ENCODE measurements around the gene MIOX. TPM values are rescaled to one million over a fixed set of nuclear protein-coding genes. Genes with fewer than 3 reads are reported as not detected.

Gene MIOX
- total and polyA plus RNA-seq, 2 of the 13 experiments (the other 11 are each of a cell fraction or from before 2014, with no cell fraction given) = 1.5 to 2.9 TPM

GRCh38 chr22:50465066-50465930 is 21.4 kb upstream of the MIOX start:
- WGBS (ENCODE audit: low lambda C conversion rate) = 98% methylated on average over 23 of the region's 30 CpGs
- Histone ChIP-seq H3K27me3 (ENCODE audit: control insufficient read depth in 1 of 2, insufficient read depth in 2 of 2, low read length in 2 of 2) (no peaks in the 10 kb centered on the region), H3K4me2 (ENCODE audit: low read depth, low read length) (no peak overlapping the region), H3K79me2 (ENCODE audit: insufficient read depth, low read length) (peaks cover 11% of the 10 kb centered on the region), H3K4me1 (ENCODE audit: insufficient read depth, low read length) (0 out of 2 replicates have a peak, but pooled peaks cover 5% of the 10 kb centered on the region), H3K4me3 (replicated peaks in 1 of 3; ENCODE audit: insufficient read depth in 1 of 3, low read depth in 2 of 3, low read length in 3 of 3) (no peak overlapping the region), H3K36me3 (replicated peaks in 1 of 2; ENCODE audit: control insufficient read depth in 1 of 2, insufficient read depth in 2 of 2, low read length in 2 of 2) (peaks cover 31 to 59% of the 10 kb centered on the region in 2 experiments; a peak in 4 of 5 replicates), H3K27ac (ENCODE audit: extremely low read length, insufficient read depth, low read length) (no peak overlapping the region), H2AFZ (ENCODE audit: low read length) (no peak overlapping the region), H4K20me1 (ENCODE audit: insufficient read depth, low read length) (peaks cover 3% of the 10 kb centered on the region; the same call in 1 of the 2 replicates), H3K9ac (ENCODE audit: insufficient read depth, low read depth, low read length) (no peak overlapping the region), H3K9me3 (ENCODE audit: low read length) (no peaks in the 10 kb centered on the region)
- intact Hi-C loops (cut with micrococcal nuclease; ENCODE audit: unreplicated experiment) (no loop called here), in situ Hi-C loops (cut with HindIII; ENCODE audit: extremely low pct_ligation_motif_present, low pct_unique_long_range_greater_than_20kb) (no loop called here)
- TF ChIP-seq SOX5 (CRISPR knock-in tag; IDR thresholded peaks at IDR 0.05; ENCODE audit: borderline replicate concordance) (no peak), RBFOX2 (IDR thresholded peaks at IDR 0.05; ENCODE audit: low read depth, low read length) (peak; percentile 36; the same call in 1 of the 2 replicates)
- FAIRE-seq (no peak), ATAC-seq (no peak), DNase-seq (ENCODE audit: low spot score) (no peak)
- no TSS peak for BruUV-seq (replicated peaks)
- ChIA-PET POLR2A (no interaction called here), CTCF (ENCODE audit: low intra/inter-chr PET ratio, low total read pairs) (no interaction called here)

- Histone ChIP-seq H3K79me2 (ENCODE audit: insufficient read depth, low read length) (peaks cover 30% of the 10 kb centered on the region), H3K4me3 (replicated peaks in 1 of 3; ENCODE audit: insufficient read depth in 1 of 3, low read depth in 2 of 3, low read length in 3 of 3) (no peak overlapping the region), H3K36me3 (replicated peaks in 1 of 2; ENCODE audit: control insufficient read depth in 1 of 2, insufficient read depth in 2 of 2, low read length in 2 of 2) (peaks cover 21 to 42% of the 10 kb centered on the region in 2 experiments; a peak in 4 of 5 replicates), H3K9me3 (ENCODE audit: low read length) (no peaks in the 10 kb centered on the region), H3K4me2 (ENCODE audit: low read depth, low read length) (no peak overlapping the region), H3K27ac (ENCODE audit: extremely low read length, insufficient read depth, low read length) (no peak overlapping the region), H3K9ac (ENCODE audit: insufficient read depth, low read depth, low read length) (no peak overlapping the region), H2AFZ (ENCODE audit: low read length) (no peak overlapping the region), H4K20me1 (ENCODE audit: insufficient read depth, low read length) (peaks cover 18% of the 10 kb centered on the region; the same call in 1 of the 2 replicates), H3K4me1 (ENCODE audit: insufficient read depth, low read length) (peaks cover 25% of the 10 kb centered on the region), H3K27me3 (ENCODE audit: control insufficient read depth in 1 of 2, insufficient read depth in 2 of 2, low read length in 2 of 2) (no peaks in the 10 kb centered on the region)
- CTCF ChIA-PET (ENCODE audit: low intra/inter-chr PET ratio, low total read pairs) = no interaction called here
- in situ Hi-C loops (cut with HindIII; ENCODE audit: extremely low pct_ligation_motif_present, low pct_unique_long_range_greater_than_20kb) (no loop called here), intact Hi-C loops (cut with micrococcal nuclease; ENCODE audit: unreplicated experiment) (no loop called here)
- no peak for DNase-seq (ENCODE audit: low spot score)
- FAIRE-seq = no peak
- TF ChIP-seq ZNF597 (CRISPR knock-in tag; IDR thresholded peaks at IDR 0.05) (no peak), RBFOX2 (IDR thresholded peaks at IDR 0.05; ENCODE audit: low read depth, low read length) (0 out of 2 replicates have a peak, but pooled peaks have one; percentile 20)
- no peak for ATAC-seq
- POLR2A ChIA-PET = no interaction called here
- 98% methylated on average over 24 of the region's 24 CpGs for whole genome bisulfite sequencing (ENCODE audit: low lambda C conversion rate)
- BruUV-seq (replicated peaks) = no TSS peak
Measured at GRCh38 chr22:50467341-50467740, 19.3 kb upstream of the MIOX start.
